Activated CD8-positive, alpha-beta memory T cell treated with anti-CD3 and anti-CD28 coated beads, Interleukin-2, amount 50 U/mL, for 1 hour (primary cell): Measurements from ENCODE around the gene RRBP1.
A peak's percentile ranks its signal among the peaks of the same experiment; 100 is the strongest.

Experiments
- DNase-seq: peaks from one replicate; pipeline ENCODE4 v3.0.0-alpha.2; 2020; ENCODE audit errors: extremely low read depth

RRBP1 gene

DNA sequence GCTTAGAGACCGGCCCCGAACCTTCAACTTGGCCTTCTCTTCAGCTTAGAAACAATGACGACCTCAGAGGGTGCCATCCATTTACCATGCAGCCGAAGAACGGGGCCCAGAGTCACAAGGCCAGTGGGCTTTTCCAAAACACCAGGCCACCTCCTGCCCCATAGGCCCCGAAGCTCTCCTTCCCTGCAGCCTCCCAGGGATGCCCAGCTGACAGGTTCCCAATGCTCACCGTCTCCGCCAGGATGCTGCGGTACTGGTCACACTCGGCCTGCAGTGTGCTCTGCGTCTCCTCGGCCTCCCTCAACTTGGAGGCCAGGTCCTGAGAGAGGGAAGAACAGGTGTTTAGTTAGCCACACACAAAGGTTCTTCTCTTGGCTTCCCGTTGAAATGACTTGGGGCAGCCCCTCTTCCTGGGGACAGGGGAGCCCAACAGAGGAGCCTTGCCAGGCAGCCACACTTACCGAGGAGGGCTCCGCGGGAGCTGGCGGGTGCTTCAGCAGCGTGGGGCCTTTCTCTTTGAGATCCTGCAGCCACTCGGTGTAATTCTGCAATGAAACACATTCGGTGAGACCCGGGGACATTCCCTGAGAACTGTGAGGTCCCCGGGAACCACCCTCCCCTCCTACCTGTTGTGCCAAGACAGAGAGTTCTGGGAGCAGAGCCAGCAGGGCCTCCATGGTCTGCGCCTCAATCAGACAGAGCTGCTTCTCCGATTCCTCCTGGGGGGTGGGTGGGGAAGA is 60.6 kb downstream of the RRBP1 start:
- DNase-seq = no peak

DNA sequence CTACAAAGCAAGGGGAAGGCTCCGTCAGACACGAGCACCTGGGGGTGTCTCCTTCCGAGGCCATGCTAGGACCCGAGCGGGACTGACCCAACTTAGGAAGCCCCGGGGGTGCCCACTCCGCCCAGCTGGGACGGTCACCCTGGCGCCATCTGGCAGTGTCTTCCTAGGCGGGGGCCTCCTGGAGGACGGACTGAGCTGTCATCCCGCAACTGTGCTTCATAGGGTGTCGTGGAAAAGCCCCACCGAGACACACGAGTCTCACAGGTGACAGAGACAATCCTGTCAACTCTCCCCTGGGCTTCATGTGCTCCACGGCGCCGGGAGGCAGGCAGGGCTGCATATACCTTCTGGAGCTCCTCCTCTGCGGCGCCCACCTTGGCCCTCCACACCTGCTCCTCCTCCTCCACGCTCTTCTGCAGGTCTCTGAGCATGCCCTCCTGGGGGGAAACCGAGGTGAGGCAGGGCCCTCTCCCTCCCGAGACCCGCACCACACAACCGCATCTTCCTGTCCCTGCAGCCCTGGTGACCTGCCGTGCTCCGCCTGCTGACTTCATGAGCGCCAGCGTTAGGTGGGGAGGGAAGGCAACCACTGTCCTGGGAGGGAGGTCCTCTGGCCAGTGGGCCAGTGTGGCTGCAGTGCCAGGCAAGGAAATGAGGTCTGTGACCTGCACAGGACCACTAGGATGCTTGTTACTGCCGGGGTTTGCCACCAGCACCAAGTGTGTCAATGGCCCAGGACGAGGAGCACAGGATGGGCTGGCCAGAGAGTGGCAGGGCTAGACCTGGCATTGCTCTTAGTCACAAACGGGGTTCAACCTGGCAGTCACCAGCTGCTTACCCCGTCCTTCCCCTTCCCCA is 61.4 kb downstream of the RRBP1 start:
- no peak for DNase-seq

DNA sequence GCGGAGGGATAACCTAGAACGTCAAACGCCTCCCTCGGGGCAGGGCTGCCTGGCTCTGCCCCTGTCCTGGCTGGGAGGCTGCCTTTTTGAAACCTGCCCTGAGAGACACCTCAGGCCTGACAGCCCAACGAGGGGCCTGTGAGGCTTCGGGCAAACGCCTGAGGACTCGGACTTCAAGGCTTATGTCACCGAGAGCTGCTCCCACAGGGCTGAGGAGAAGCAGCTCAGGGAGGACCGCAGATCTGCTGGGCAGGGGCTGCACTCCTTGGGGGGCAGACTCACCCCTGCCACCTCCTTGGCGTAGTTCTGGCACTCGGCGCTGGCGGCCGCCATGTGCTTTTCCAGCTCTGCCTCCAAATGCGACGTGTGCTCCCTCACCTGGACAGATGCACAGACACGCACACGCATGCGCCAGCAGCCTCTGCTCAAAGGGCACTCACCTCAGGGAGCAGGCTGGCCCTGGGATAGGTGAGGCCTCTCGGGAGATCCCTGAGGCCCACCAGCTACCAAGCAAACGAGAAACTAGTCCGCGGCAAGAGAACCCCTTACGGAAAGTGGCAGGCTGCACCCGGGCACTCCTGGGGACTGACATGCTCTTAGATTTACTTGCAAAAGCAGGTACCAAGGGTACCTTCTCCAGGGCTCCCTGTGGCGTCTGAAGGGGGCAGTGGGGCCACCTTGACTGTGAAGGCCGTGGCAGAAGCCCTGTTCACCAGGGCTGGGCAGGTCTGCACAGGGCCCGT is 62.5 kb downstream of the RRBP1 start:
- DNase-seq = no peak

DNA sequence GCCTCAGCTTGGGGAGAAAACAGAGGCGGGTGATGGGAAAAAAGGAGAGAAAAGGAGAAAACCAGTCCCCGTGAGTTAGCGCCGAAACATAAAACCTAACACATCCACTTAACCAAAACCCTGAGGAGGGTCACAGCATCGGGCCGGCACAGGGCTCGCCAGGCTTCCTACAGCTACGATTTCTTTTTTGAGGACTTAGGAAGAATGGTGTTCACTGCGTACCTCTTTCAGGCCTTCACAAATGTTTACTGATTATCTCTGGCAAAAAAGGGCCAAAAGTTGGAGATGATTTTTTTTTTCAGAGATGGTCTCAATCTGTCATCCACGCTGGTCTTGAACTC is 63.4 kb downstream of the RRBP1 start:
- no peak for DNase-seq

DNA sequence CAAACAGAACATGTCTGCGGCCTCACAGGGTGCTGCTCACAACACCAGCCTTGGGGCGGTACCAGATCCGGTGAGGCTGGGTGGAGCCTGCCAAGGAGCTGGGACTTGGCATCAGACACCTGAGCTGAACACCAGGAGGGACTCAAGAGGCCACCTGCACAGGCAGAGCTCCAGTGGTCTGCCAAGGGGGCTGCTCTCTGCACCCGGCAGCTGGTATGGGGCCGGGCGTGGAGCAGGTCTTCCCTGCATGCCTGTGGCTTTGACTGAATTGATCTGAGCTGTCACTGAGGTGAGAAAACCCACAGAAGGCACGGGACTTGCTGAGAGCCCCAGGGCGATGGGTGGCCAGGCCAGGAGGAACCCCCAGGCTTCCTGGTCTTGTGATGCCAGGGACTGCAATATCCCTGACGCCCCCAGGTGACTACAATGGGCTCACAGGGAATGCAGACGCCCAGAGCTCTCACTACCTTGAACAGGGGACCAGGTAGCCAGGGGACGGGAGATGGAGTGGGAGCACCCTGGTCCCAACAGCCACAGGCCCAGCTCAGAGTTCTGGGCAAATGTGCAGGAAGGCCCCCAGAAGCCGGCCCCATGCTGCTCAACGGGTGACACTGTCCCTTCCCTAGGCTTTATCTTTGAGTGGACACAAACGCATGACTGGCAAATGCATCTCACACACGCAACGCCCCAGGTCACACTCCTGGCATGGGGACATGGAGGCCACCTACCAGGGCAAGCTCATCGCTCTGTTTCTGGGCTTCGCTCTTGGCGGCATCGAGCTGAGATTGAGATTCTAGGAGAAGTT is 64.0 kb downstream of the RRBP1 start:
- DNase-seq = no peak

DNA sequence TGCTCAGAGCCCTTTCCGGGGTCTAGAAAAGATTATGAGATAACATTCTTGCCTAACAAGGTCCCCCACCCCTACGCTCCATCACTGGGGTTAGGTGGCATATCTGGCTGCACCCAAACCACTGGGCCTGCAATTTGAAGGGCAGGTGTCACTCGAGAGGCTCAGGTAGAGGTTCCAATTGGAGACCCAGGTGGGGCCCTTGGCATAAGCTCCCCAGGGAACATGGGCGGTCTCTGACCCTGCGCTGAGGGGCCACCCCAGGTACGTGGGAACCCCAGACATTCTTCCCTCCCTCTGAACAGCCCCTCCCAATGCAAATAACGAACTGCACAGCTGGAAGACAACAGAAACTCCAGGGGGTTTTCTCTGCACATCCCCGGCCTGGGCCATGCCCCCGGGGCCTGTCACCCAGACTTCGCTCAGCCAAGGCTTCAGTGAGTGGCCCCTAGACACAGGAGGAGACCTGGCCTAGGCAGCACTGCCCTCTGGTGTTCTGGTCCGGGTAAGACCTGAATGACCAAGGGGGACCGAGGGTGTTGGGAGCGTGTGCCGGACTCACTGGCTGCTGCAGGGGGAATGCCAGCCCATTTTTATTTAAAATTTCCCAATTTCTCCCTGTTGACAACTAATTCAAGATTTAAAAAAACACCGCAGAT is 64.7 kb downstream of the RRBP1 start:
- no peak for DNase-seq

DNA sequence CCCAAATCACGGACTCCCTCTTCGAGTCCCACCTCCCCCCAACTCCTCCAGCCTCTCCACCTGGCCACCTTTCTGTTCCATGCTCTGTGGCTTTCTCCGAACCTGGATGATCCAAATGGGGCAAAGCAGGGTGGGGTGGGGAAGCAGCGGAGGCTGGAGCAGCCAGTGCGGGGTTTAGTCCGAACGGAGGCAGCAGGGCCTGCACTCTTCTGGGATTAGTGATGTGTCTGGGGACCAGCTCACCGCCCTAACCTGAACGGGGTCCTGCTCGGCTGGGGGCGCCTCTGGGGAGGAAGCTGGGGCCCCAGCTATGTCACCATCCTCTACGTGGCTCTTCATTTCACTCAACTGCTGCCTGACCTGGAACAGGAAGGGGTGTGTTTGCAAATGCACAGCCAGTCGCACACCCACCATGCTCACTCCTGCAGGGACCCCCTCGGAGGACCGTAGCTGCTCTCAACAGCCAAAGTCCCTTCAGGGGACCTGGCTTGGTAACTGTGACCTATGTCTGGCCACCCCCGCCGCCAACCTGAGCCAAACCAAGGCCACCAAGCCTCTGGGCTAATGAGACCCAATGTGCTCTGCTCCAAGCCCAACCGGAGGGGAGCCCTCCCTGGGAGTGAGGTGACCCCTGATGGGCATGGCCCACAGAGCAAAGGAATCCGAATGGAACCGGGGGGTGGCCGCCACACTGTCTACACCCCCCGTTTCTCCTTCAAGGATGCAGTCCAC is 65.4 kb downstream of the RRBP1 start:
- no peak for DNase-seq

DNA sequence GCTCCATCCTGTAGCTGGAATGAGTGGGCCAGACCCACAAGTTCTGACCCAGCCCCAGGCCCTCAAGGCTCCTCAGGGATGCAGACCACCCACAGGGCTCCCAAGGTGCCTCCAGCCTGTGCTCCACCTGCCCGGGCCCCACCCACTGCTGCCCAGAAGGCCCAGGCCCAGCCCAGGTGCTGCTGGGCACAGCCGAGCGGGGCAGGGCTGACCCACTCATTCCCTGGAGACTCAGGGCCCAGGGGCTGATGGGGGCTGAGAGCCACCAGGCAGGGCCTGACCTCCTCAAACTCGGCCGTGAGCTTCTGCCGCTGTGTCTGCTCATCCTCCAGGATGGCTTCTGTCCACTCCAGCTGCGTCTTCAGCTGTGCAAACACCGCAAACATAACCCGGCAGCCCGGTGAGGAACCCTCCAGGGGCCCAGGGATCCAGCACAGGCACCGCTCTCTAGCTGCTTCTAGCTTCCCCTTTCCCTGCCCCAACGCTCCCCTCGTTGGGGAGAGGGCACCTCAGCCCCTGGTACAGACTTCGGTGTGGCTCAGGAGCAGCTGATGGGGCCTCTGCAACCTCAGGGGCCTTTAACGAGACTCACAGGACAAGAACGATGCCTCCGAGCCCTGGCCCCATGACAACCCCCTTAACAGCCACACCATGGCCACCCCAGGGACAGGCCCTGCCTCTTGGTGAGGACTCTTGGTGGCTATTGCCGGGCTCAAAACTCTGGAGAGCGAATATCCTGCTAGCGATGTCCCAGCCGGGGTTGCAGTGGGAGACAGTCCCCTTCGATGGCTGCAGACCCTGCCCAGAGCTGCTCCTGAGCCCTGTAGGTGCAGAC is 66.2 kb downstream of the RRBP1 start:
- no peak for DNase-seq

DNA sequence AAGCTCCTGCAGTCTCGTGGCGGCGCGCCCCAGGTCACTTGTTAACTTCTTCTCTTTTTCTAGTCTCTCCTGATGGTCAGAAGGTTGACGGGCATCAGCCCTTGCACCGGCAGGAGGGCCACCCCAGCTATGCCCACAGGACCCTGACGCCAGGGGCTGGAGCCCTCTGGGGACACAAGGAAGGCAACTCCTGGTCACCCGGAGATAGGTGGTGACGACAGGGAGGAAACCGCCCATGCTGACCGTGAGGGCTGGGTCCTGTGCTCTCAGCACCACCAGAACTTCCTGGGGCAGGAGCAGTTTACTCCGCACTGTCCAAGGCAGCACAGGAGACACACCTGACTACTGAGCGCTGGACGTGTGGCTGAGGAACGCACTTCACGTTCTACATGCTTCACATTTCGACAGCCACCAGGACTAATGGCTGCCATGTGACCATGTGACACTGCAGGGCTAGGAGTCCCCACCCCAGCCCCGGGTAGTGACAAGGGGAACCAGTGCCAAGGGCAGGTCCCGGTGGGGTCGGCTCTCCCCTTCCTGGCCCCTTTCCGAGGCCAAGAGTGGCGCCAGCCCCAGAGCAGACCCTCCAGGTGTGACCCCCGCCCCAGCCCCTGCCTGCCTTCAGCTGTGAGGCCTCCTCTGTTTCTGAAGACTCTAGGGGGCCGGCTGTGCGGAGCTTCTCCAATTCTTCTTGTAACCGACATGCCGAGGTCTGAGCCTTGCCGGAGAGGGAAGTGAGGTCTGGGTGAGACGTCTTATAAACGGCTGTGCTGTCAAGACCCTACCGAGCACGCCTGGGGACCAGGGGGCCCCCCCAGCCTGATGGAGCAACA is 67.0 kb downstream of the RRBP1 start:
- DNase-seq = no peak

DNA sequence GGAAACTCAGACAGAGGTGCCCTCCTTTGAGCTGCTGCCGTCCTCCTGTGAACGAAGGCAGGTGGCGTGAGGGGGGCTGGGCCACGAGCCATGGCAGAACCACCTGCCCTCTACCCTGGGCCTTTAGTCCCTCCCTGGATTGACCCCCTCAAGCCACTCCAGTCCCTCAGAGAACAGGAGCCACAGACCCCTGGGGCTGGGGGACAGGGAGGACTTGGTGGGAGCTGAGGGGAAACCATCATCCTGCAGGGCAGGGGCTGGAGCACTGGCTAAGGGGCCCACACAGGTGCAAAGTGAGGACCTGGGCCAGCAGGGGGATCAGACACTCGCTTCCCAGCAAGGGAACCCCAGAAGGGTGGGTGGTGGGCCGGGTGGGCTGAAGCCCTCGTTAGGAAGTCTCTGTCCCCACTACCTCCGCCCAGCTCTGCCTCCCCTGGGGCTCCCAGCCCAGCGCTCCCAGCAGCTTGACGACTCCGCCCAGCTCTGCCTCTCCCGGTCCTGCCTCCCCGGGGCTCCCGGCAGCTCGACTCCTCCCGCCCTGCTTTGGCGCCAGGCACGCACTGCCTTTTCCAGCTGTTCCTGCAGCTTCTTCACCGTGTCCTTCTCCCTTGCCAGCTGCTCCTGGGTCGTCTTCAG is 67.7 kb downstream of the RRBP1 start:
- DNase-seq = no peak

DNA sequence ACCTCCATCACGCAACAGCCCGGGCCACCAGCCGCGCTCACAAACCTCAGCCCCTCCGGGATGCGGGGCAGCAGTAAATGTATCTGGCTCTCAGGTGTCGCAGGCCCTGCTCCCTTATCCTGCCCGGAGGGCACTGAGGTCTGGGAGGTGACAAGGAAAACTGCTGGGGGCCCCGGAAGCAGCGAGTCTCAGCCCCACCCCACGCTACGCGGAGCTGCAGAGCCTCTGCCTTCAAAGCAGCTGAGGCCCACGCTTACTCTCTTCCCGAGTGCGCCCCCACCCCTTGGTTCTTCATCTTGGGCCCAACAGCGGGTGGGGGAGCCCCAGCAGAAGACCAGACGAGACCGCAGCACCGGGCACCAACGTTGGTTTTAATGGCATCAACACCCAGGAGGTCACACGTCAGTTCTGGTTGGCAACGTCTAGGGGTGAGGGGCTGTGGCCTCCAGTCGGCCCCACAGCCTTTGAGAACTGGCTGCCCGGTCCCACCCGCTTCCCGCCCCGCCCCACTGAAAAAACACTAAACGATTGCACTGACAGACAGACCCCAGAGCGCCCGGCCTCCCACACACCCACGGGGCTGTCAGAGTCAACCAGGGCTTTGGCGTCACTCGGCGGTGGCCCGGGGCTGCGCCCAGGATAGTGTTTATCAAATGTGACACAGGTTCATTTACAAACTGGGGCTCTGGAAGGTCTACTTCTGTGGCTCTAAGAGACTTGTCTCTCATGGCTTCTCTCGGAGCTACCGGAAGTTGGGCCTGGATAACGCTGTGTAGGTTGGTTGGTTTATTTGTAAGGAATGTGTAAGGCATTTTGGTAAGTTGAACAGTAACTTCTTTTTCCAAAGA is 68.5 kb downstream of the RRBP1 start:
- DNase-seq = no peak

DNA sequence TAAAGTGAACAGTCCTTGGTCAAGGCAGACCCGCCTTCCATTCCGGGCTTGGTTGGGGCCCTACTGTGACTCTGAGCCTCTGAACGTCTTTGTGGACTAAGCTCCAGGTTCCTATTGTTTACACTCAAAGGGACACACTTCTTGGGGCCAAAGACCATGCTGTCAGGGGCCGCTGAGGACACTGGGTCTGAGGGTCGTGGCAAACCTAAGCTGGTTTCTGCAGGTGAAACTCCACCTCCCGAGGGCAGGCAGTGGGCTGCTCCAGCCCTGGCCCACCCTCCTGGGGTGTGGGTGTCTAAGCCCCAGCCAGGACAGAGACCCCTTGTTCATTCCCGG is 69.1 kb downstream of the RRBP1 start:
- DNase-seq = no peak

DNA sequence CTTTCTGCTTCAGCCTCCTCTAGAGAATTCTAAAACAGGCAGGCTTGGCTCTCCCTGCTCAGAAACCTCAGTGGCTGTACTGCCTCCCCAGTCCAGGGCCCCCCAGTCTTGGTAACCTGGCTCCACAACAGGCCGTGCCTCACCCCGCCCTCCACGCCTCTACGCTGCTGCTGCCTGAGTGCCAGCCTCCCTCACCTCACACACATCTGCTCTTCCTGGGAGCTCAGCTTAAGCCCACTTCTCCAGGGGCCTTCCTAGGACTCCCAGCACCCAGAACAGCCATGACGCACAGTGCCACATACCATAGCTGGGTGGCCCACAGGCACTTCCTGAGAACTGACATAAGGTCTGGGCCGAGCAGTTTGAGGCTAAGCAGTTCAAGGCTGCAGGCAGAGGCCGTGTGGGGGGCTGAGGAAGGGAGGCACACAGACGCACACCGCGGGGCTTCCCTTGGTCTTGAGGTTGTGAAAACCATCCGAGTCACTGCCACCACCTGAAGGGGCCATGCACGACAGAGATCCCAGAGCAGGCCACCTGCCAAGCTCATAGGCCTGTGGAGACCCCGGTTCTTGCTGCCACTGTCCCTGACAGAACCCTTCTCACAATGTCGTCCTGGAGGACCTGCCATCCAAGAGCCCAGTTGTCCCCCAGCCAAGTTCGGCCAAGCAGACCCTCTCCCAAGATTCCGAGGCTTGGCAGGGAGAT is 69.6 kb downstream of the RRBP1 start:
- peak; percentile 13 for DNase-seq

DNA sequence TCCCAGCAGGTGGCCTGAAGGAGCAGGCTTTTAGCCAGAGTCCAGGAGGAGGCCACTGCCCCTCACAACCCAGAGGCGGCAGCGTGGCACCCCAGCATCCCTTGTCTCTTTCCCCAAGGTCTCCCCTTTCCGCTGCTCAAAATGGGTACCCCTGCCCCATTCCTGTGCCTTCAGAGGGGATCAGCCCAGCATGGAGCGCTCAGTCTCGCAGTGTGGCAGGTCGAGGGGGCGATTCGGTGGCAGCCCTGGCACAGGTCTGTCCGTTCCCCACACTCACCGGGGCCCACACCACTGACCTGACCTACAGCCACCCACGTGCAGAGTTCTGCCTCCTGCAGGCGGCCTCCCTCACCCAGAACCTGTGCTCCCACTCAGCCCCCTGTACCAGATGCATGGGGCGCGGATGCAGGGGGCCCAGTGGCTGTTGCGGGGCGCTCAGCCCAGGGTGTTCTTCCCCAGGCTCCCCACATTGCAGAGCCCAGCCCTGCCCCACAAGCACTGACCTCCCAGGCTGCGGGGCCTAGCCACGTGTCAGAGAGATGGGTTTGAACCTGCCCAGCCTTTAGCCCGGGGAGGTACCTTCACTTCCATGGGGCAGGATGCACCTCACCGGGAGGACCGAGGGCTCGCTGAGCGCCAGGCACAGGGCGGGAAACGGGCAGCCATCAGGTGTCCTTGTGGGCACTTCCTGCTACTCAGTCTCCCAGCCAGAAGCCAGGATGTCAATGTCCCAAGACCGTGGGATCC is 70.3 kb downstream of the RRBP1 start:
- DNase-seq = no peak

DNA sequence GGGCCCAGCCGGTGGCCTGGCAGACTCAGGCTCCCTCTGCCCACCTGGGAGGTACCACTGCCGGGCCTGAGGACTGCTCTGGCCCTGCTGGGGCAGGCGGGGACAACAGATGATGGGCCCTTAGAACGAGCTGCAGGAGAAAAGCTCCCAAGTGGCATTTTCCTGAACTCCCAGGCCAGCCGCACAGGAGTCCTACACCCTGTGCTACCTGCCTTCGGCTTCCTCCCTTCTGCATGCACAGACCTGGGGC is 70.8 kb downstream of the RRBP1 start:
- no peak for DNase-seq

DNA sequence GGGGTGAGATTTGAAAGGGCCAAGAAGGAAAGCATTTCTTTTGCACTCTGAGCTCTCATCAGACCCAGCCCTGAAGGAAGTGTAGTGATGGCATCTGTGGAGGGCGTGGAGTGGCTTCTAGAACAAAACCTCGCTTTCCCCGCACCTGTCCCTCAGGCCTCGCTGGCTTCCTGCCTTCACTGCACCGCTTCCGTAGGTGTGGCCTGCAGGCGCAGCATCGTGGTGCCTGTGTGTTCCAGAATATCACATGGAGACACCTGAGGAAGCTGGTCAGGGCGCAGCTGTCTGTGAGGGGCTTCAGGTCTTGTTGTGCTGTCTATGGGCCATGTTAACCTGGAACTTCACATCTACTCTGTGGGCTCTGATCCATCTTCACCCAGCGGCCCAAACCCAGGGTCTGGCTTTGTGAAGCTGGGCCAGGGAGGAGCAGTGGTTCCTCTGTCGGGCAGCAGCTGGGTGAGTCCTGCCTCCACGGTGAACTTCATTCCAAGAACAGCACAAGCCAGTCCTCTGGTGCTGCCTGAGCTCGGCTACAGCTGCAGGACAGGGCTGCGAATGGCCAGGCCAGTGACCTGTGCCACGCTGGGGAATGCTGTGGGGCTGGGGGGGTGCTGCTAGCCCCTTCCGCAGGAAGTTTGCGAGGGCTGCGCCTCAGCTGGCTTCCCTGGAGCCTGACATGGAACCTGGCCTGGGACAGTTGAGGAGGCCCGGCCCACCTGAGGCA is 71.3 kb downstream of the RRBP1 start:
- DNase-seq = peak; percentile 19
